PFSK-1 (cell line): Measurements from ENCODE around the gene HDAC4.

Experiments
- POLR2AphosphoS5 ChIP-seq: IDR thresholded peaks from 2 replicates; pipeline ENCODE4 v1.6.1; 2012; ENCODE audit warnings: low read depth, mild to moderate bottlenecking, control low read depth, low read length, moderate library complexity
- TAF1 ChIP-seq: IDR thresholded peaks from 2 replicates; pipeline ENCODE4 v1.6.1; 2012; ENCODE audit warnings: low read length, control low read depth, borderline replicate concordance; ENCODE audit not compliant: insufficient read depth
- TF ChIP-seq, protein P1 (sequence below), 2 experiments: IDR thresholded peaks; 2 replicates each; pipeline versions ENCODE4 v1.6.1 to v1.8.0; 2011 to 2012; ENCODE audit warnings: low read depth in 2 of 2, low read length in 2 of 2, control low read depth in 1 of 2, inconsistent platforms in 1 of 2, mild to moderate bottlenecking in 1 of 2, moderate library complexity in 1 of 2; ENCODE audit not compliant: insufficient read depth in 1 of 2

GRCh38 chr2:239235311-239235710, 165.5 kb downstream of the HDAC4 start:
- TF ChIP-seq, protein P1, sequence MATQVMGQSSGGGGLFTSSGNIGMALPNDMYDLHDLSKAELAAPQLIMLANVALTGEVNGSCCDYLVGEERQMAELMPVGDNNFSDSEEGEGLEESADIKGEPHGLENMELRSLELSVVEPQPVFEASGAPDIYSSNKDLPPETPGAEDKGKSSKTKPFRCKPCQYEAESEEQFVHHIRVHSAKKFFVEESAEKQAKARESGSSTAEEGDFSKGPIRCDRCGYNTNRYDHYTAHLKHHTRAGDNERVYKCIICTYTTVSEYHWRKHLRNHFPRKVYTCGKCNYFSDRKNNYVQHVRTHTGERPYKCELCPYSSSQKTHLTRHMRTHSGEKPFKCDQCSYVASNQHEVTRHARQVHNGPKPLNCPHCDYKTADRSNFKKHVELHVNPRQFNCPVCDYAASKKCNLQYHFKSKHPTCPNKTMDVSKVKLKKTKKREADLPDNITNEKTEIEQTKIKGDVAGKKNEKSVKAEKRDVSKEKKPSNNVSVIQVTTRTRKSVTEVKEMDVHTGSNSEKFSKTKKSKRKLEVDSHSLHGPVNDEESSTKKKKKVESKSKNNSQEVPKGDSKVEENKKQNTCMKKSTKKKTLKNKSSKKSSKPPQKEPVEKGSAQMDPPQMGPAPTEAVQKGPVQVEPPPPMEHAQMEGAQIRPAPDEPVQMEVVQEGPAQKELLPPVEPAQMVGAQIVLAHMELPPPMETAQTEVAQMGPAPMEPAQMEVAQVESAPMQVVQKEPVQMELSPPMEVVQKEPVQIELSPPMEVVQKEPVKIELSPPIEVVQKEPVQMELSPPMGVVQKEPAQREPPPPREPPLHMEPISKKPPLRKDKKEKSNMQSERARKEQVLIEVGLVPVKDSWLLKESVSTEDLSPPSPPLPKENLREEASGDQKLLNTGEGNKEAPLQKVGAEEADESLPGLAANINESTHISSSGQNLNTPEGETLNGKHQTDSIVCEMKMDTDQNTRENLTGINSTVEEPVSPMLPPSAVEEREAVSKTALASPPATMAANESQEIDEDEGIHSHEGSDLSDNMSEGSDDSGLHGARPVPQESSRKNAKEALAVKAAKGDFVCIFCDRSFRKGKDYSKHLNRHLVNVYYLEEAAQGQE (IDR thresholded peaks at IDR 0.05; ENCODE audit: insufficient read depth in 1 of 2, low read depth in 2 of 2, low read length in 2 of 2) = no peak
- TF ChIP-seq TAF1 (no peak), POLR2AphosphoS5 (no peak)
